GM18517 (cell line): Measurements from ENCODE around the gene C6.

Experiments
- ATAC-seq: cut with Tn5 transposase; IDR thresholded peaks from one replicate; pipeline ENCODE4 v1.9.1; 2021; ENCODE audit warnings: mild to moderate bottlenecking, moderate library complexity; ENCODE audit not compliant: unreplicated experiment

The C6 gene

DNA sequence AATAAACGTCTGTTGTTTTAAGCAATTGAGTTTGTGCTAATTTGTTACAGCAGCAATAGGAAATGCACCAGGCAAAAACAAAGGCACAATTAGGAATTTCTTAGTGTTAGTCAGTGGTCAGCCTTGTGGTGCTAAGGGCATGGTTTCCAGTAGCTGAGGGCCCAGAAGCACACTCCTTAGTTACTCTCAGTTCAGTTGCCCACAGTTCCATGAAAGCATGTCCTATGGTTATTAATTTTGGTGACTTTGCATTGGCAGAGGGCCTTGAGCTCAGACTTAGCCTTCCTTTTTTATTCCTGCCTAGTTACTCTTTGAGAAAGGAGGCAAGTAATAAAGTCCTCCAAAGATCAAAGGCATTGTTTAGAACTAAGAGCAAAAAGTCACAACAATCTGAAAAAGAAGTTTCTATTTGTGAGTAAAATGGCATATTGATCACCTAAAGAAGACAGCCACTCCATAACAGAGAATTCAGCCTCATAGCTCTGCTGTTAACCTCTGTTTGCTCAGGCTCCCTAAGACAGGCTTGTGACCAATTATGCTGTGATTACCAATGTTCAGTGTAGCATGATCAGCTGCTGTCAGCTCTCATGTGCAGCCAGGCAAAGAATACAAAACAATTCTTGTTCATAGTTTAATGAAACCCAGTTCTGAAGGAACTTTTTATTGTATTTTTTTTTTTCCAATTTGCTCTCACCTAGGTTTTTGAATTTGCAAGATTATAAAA, 85.2 kb downstream of the C6 start:
- ATAC-seq, result no peak

GRCh38 chr5:41122459-41122858, 90.9 kb downstream of the C6 start:
- no peak for ATAC-seq

DNA sequence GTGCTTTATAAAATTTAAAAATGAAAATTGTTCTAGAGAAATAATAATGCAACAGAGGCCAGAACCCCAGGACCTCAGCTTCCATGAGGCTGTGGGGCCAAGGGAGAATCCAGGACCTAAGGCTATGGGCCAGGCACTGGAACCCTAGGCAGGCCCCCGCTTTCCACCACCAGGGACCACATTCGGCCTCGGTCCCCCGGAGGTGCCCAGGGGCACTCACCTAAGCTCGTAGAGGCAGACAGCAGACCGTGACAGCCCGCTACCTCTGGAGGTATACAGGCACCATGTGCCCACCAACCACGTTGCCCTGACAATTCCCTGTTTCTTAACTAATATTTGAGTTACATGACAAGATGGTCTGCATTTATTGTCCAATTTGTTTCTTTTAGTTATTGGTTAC, 92.7 kb downstream of the C6 start:
- ATAC-seq, result no peak

GRCh38 chr5:41118177-41118576, 95.2 kb downstream of the C6 start:
- no peak for ATAC-seq

DNA sequence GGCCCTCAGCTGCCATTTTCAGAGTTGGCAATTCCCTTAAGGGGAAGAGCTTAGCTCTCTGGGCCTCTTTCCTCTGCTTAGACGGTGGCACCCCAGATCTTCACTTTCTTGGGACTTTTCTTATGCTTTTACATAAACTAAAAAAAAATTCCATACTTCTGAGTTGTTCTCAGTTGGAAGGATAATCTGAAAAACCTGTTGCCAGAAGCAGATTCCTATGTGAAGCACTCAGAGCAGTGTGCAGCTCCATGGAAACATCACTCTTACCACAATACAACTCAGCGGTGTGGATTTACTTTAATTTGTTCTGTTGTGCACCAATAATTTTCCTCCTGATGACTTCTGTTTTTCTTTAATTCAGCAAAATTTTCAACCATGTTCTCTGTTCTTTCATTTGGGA, 98.1 kb downstream of the C6 start:
- no peak for ATAC-seq

DNA sequence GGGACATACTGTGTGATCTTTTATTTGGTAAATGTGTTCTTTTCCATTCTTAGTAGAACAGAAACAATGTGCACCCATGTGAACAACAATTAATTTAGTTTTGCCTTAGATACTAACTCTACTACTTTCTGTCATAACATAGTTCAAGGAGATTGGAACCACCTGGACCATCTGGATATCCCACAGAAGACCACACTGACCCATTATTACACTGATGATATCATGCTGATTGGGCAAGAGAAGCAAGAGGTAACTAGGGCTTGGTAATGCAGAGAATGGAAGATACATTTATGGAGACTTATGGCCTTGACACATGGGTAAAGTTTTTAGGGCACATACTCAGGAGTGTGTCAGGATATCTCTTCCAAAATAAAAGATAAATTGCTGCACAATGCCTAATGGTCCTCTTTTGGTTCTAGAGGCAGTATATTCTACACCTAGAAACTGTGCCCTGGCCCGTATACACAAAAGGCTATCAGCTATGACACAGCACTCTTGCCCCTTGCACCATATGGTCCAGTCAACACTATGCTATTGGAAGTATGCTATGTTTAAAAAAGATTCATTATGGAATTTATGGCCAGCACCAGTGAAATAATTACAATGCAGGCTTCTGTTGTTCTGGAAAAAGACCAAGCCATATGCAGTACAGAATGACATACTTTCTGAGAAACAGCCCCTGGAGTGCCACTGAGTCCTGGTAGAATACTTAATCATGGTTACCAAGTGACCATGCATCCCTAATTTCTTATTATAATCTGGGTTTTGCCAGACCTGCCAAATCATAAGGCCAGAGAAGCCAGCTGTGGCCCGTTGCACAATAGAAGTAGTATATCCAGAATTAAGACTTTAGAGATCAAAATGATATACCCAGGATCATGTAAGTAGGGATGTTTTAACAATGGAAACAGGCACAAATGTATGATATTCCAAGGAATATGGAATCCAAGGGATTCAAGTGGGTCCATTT, 100.6 kb downstream of the C6 start:
- ATAC-seq, result no peak

DNA sequence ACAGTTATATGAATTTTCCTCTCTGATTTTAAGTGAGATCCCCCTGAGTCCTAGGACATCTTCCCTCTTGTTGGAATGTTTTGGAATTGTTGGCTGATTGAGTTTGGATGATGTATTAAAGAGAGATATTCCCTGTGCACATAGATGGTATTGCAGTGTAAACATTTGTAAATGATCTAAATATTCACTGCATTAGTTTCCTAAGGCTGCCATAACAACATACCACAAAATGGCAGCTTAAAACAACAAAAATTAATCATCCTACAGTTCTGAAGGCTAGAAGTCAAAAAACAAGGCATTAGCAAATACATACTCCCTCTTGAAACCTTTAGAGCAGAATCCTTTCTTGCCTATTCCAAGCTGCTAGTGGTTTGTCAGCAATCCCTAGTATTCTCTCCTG, 104.1 kb downstream of the C6 start:
- ATAC-seq, result no peak

- no peak for ATAC-seq
These were observed 111.0 kb downstream of the C6 start for GRCh38 chr5:41102341-41102740.

- ATAC-seq, result no peak
These were observed 115.7 kb downstream of the C6 start for GRCh38 chr5:41097642-41098041.

DNA sequence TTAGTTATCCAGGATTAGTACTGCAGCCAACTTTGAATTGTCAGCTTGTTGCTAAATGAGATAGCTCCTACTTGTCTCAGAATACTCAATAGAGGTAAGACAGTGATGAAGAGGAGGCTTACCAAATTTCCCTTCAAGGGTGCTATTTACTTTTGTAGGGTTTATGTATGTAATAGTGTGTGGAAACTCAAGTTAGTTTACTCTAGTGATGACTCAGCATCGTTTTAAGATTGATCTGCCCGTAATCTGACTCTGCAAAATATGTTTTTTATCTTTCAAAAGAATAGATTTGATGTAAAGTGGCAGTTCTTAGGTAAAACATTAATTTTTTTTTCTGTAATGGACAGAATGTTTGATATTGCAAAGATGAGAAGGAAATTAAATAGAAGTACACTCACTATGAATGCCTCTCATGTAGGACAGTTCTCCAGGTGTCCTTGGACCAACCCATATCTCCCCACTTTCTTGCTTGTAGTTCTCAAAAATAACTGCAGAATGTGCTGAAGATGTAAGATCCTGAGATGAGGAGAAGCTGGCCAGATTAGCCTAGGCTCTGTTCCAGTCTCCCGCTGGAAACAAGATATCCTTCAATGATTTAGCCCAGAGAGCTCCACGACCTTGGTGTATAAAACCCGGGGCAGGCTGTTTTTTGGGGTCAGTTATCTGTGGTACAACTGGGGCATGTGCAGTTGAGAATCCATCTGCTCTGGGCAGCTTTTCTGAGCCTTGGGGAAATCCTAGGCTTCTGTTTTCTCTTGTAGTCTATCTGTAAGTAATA, 117.8 kb downstream of the C6 start:
- no peak for ATAC-seq

DNA sequence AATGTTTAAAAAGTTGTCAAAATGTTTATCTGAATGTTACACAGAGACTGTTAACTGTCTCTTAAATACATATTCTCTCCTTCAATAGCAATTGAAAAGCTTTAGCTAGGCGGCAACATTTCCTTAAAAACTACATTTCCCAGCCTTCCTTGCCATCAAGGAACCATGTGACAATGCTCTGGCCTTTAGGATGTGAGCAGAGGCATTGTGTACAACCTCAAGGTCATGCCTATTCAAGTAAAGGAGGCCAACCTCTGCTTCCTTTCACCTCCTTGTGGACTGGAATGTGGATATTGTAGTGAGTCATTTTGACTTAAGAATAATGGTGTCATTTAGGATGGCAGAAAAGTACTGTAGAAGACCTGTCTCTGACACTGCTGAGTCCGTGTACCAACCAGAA, 118.5 kb downstream of the C6 start:
- ATAC-seq, result no peak

- ATAC-seq, result no peak
These were observed 119.5 kb downstream of the C6 start for GRCh38 chr5:41093803-41094202.
